HG03064 (cell line): Measurements from ENCODE around the gene SLC25A34.
"Not testable (repeated sequence)": the region's sequence is repeated elsewhere in the genome, so short reads cannot be mapped to it uniquely, and the experiment has no call there.

Source experiments
- ATAC-seq: cut with Tn5 transposase; IDR thresholded peaks from one replicate; pipeline ENCODE4 v1.9.1; 2021; ENCODE audit warnings: low read depth; ENCODE audit not compliant: unreplicated experiment

SLC25A34 gene

DNA sequence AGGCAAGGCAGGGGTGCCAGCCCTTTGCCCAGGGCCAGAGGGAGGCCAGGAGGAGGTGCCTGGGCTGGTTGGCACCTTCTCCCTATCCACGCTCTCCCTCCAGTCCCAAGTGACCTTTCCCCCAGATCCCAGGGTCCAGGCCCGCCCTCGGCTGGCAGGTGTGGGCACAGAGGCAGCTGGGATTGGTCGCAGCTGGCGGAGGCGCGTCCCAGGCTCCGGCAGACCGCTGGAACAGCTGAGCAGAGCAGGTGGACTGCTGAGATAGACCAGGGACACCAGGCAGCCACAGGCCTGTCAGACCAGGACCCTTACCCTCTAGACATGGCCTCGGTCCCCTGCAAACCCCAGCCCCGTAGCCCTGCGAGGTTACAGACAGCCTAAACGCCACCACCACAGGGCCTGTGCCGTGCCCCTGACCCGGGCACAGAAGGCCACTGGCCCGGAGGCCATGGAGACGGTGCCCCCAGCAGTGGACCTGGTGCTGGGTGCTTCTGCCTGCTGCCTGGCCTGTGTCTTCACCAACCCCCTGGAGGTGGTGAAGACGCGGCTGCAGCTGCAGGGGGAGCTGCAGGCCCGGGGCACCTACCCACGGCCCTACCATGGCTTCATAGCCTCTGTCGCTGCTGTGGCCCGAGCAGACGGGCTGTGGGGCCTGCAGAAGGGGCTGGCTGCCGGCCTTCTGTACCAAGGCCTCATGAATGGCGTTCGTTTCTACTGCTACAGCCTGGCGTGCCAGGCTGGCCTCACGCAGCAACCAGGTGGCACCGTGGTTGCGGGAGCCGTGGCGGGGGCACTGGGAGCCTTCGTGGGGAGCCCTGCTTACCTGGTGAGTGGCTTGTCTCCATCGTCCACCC lies at the start of gene SLC25A34:
TSS of gene SLC25A34 (plus strand) at position 221 of the 854 bp plus-strand sequence. CDS start at position 449, 228 bp downstream.
- ATAC-seq: no peak

DNA sequence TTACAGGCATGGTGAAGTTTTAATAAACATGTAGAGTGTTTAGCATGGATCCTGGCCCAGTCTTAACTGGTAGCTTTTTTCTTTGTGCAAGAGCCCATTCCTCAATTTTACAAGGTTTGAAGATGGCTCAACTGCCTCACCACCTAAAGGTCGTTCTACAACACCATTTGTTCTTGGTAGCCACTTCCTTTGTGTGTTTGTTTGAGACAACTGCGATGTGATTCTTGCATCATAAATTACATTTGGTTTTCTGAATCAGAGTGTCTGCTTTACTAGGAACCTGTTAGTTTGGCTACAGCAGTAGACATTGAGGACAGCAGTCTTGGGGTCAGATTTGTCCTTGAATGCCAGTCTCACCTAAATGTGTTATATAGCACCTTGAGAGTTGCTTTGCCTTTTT lies 48.6 kb upstream of the SLC25A34 start:
- no peak for ATAC-seq

DNA sequence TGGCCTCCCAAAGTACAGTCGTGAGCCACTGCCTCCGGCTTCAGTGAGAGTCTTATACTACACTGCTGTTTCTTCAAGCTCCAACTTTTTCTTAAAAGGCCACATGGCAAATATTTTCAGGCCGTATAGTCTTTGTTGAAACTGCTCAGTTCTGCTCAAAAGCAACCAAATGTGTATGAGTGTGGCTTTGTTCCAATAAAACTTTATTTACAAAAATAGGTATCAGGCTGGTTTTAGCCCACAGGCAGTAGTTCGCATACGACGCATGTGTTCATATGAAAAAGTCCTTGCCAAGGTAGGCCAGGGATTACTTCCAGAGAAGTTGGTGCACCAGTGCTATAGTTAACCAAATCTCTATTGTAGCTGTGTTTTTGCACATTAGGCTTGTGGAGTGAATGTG lies 45.7 kb upstream of the SLC25A34 start:
- no peak for ATAC-seq

DNA sequence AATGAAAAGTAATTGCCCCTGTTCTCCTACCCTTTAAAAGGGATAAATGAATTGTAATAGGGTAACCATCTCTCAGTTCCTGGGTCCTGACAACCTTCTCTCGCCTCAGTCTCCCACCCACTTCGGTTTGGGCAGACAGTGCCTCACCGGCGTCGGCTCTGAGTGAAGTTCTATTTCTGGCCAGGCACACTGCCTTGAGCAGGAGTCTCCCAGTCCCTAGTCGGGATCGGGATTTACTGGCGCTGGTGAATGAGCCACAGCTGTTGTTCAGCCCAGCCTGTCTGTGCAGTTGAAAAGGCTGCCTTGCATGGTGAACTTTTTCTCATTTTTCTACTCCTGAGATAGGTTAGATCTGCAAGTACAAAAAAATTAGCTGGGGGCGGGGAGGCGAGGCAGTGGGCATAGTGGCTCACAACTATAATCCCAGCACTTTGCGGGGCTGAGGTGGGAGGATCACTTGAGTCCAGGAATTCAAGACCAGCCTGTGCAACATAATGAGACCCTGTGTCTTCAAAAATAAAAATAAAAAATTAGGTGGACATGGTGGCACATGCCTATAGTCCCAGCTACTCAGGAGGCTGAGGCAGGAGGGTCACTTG lies 44.5 kb upstream of the SLC25A34 start:
- ATAC-seq: no peak

DNA sequence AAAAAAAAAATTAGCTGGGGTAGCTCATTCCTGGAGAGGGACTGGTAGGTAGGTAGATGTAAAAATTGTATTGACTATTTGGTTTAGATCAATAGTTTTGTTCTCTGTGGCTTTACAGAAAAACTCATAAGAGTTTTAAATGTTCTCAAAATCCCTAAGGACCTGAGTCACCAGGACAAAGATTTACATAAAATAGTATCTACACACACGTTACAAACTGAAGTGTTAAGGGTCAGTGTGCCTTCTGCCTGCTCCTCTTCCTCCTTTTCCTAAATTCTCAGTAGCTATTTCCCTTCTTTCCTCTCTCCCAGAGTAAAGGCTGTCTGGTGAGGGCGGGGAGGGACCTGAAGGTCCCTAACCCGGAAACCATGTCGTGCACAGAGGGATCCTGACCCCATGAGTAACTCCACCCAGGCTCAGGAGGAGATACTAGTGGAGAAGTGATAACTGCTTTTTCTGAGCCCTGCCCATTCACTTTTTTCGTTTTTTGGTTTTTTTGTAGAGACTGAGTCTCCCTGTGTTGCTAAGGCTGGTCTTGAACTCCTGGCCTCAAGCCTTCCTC lies 43.9 kb upstream of the SLC25A34 start:
- no peak for ATAC-seq

DNA sequence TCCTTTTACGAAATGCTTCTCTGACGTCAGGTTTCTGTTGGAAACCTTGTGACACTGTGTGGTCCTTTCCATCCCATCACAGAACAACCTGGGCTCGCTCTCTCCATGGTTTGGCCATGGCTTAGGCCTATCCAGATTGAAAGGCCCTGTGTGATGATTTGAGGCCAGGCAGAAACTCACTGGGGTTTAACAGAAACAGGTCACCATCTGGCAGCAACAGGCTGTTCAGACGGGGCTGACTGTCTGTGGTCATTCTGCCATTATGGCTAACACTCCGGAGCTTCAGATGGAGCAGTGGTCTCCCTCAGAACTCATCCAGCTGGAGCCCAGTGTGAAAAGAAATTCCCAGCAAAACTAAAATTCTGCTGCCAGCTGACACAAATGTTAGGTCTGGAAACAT lies 42.7 kb upstream of the SLC25A34 start:
- no peak for ATAC-seq

DNA sequence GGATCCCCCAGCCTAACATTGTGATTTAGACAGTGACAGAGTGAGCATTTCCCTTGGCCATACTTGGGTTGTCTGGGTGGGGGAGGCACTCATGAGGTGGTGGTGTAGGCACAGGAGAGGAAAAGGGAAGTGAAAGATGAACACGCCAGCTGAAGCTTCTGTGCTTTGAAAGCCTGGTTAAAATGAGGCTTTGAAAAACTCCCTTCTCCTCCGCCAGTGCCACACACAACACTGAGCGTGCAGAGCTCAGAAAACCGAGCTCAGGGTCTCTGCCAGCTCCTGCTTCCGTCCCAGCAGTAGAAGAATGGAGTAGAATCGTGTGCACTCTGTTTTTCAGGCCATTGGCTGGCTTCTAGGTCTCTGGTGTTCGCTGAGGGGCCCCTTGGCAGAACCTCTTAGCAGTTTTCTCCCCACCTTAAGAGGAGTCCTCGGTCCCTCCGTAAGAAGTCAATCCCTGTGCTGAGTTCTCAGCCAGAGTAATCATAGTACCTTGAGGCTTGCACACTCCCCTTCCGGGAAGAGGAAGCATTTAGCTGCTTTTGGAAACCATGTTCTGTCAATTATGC lies 39.0 kb upstream of the SLC25A34 start:
- ATAC-seq: peak; percentile 92

DNA sequence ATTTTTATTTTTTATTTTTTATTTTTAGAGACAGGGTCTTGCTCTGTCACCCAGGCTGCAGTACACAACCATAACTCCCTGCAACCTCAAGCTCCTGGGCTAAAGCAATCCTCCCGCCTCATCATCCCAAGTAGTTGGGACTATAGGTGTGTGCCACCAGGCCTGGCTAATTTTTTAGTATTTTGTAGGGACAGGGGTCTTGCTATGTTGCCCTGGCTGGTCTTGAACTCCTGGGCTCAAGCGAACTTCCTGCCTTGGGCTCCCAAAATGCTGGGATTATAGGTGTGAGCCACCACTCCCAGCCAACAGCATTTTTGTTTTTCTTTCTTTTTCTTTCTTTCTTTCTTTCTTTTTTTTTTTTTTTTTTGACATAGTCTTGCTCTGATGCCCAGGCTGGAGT lies 37.9 kb upstream of the SLC25A34 start:
- no peak for ATAC-seq

DNA sequence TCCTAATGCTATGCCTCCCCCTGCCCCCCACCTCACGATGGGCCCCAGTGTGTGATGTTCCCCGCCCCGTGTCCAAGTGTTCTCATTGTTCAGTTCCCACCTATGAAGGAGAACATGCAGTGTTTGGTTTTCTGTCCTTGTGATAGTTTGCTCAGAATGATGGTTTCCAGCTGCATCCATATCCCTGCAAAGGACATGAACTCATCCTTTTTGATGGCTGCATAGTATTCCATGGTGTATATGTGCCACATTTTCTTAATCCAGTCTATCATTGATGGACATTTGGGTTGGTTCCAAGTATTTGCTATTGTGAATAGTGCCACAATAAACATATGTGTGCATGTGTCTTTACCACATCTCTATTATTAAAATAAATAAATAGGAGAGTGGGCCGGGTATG lies 36.7 kb upstream of the SLC25A34 start:
- ATAC-seq: not testable (repeated sequence)

DNA sequence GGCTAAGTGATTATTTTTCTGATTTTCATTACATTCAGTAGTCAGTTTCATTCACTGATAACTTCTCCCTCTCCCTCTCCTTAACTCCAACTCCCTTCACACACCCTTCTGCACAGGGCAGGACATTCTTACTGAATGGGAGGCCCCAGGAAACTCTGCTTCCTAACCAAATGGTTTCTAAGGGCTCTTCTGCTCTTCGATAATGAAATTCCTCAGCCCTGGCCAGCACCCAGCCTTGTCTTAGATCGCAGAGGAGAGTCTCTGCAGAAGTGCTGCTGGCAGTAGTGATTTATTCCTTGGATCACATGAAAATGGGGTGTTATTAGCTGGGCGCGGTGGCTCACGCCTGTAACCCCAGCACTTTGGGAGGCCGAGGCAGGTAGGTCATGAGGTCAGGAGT lies 35.5 kb upstream of the SLC25A34 start:
- no peak for ATAC-seq

DNA sequence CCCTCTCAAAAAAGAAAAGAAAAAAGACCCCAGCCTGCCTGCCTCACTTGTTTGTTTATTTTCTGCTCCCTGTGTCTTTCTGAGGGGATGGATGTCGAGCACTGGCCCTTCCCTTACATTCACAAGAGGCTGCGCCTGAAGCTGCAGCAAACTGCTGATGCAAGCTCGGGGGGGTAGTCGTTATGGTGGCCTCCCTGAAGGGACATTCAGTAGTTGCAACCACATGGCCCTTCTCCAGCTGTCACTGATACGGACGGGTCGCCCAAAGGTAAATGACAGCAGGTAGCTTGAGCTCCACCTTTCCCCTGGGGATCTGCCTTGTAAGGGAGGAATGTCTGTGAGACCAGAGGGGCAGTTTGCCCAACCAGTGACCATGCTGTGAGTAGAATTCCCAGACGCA lies 34.3 kb upstream of the SLC25A34 start:
- ATAC-seq: no peak

DNA sequence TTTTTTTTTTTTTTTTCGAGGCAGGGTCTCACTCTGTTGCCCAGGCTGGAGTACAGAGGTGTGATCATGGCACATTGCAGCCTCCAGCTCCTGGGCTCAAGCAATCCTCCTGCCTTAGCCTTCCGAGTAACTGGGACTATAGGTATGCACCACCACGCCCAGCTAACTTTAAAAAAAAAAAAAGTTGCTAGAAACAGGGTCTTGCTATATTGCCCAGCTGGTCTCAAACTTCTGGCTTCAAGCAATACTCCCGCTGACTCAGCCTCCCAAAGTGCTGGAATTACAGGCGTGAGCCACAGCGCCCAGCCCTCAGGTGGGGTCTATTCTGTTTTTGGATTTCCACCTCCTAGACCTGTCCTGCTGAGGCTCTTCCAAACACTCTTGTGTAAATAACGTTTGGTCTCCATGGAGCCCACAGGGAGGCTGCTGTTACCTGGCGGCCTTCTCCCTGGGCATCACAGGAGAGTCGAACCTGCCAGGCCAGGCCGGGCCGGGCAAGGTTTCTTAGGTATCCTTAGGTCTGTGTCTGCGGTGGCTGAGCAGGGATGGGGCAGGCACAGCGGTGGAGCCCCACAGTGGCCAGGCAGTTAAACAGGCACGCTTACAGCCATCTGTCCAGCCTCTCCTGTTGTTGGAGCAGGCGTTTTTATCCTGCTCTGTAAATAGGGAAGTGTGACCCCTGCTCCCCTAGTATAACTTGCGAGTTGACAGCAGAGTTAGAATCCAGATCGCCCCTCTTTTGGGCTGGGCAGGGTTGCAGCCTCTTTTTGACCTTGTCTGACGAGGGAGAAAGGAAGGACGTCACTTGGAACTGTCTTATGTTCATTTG lies 33.1 kb upstream of the SLC25A34 start:
- ATAC-seq: no peak

DNA sequence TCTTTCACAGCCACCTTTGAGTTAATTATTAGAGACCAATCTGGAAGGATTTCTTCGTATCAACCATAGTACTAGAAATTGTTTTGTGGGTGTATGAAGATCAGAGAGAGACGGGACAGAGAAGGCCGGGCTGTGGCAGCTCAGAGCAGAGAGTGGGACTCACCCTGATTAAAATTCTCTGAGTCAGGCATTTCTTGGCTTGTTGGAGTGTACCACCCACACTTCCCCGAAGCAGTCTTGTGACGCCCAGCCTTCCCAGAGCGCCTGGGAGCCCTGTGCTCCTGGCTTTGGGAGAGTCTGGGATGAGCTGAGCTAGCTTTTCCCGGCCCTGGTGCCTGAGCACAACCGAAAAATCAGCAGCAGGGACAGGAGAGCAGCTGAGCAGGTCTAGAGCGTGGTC lies 32.5 kb upstream of the SLC25A34 start:
- no peak for ATAC-seq

DNA sequence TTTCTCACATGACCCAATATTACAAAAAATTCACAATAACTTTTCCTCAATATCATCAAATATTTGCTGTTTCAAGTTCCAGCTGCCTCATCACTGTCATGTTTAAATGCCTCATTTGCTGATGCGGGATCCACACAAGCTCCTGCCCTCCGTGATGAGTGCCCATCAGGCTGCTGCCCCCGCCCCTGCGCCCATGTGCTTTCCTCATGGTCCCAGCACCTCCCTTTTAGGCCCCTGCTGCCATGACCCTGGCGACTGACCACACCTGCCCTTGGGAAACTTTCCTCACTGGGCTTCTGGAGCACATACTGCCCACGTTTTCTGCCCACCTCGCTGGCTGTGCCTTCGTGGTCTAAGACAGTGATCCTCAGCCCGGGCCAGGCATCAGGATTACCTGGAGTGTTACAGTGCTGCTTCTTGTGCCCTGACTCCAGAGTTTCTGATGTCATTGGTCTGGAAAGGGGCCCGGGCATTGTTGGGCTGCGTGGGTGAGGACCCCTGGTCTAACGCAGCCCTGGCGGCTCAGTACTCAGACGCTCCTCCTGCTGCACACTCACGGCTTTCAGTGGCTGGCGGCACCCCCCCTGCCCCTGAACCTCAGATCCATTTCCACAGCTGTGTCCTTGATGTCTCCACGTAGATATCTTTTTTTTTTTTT lies 31.4 kb upstream of the SLC25A34 start:
- ATAC-seq: no peak

DNA sequence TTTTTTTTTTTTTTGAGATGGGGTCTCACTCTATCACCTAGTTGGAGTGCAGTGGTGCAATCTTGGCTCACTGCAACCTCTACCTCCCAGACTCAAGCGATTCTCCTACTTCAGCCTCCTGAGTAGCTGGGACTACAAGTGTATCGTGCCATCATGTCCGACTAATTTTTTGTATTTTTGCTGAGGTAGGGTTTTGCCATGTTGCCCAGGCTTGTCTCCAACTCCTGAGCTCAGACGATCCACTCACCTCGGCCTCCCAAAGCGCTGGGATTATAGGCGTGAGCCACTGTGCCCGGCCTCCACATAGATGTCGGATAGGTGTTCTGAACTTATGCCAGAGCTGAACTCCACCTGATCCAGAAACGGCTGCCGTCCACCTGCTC lies 30.9 kb upstream of the SLC25A34 start:
- no peak for ATAC-seq

DNA sequence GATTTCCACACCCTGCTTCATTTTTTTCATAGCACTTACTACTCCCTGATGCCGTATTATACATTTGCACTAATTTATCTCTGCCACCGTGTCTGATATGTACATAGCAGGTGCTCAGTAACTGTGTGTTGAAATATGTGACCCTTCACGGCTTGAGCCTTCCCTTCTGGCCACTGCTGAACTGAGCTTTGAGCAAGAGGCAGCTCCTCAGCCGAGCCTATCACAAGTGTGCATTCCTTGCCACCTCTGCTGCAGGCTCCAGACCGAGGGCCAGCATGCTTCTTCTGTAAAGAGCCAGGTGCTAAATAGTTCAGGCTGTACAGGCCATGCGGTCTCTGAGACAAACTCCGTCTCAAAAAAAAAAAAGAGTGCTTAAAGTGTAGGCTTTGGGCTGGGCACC lies 29.3 kb upstream of the SLC25A34 start:
- no peak for ATAC-seq

DNA sequence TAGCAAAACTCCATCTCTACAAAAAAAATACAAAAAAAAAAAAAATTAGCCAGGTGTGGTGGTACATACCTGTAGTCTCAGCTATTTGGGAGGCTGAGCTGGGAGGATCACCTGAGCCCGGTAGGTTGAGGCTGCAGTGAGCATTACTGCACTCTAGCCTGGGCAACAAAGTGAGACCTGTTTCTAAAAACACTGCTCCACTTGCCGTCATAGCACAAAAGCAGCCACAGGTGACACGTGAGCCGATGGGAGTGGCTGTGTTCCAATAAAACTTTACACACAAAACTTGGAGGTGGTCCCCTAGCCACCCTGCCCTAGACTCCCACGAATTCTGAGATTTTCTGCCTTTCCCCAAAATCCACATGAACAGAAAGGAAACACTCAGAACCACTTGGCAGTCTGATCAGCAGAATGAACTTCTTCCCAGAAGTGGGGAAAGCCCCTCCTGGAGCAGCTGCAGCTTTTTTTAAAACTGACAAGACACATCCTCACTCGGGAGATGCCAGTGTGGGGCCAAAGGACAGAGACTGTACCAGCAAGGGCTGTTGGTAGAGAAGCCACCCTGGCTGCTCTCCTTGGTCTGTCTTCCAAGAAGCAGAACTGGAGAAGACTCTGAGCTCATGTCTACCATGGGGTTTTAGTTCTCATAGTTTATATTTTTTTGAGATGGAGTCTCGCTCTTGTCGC lies 28.7 kb upstream of the SLC25A34 start:
- ATAC-seq: no peak

DNA sequence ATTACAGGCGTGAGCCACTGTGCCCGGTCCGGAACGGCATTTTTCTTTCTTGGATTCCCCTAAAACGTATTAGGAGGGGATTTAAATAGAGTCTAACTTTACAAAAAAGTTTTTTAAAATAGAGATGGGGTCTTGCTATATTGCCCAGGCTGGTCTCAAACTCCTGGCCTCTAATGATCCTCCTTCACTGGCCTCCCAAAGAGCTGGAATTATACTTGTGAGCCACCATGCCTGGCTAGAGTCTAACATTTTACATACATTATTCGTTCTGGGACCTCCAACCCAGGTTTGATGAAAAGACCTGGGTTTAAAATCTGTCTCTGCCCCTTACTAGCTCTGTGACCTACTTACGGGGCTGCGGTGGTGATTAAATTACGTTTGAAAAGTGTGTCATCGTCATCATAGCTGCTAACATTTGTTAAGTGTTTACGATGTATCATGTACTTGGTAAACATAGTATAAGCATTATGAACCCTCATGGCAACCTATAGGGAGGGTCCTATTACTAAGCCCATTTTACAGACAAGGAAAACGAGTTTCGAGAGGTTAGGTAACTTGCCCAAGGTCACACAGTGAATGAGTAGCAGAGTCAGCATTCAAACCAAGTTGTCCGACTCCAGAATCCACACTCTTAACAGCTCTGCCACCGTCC lies 27.4 kb upstream of the SLC25A34 start:
- ATAC-seq: no peak

DNA sequence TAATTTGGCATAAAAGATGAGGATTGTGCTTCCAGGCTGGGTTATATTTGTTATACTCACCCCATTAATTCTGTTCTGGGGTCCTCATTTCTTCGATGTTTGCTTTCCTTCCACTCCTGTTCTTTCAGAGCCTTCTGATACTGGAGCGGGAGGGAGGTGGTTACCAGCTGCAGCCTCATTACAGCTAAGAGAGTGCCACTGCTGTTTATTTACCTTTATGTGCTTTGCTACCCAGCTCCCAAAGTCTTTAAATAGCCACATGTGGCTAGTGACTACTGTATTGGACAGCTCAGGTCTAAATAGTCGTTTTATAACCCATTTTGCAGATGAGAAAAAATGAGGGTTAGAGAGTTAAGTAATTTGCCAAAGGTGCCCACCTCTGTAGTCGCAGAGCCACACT lies 26.8 kb upstream of the SLC25A34 start:
- no peak for ATAC-seq
